ENCODE data around the gene NRG3. TPM values are rescaled to one million over a fixed set of nuclear protein-coding genes. Genes with fewer than 3 reads are reported as not detected.

Gene NRG3
- total and polyA plus RNA-seq, 12 donors, result 0.03 to 0.73 (median 0.13) TPM; not detected in 5

DNA sequence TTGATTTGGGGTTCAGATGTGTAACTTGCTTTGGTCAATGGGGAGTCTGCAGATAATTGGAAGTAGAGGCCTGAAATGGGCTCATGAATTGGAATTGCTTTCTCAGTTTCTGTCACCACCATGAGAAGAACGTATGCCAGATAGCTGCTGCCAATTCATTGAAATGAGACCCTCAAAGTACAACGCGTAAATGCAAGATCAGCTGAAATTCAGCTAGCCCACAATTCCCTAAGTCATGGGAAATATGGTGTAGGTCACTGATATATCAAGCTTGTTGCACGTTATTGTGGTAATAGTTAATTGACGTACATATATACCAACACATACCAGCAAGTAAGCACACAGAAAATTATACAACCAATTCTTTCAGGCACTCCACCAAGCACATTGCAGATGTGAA is 520.0 kb downstream of the NRG3 start:
- intact Hi-C loops (cut with DNase I), result no loop called here
- 94 to 96% methylated on average over 5 of the region's 5 CpGs for WGBS, 2 donors
- TF ChIP-seq CTCF (IDR thresholded peaks at IDR 0.05), result no peak

DNA sequence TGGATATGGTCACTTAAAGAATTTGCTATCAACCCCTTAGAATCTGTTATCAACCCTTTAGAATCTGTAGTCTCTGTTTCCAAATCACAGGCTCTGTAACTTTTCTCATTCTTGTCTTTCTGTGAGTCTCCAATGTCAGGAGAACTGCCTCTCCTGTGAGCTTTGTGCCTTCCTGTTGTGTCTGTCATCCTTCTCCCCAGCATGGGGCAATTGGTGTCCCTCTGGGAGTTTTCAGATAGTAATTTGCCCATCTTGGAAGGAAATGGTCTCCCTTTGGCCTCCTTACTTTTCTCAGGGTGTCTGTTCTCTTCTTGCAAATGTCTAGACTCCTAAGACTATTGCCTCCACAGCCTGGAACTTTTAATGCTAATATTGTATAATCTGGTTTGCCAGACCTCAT is 521.9 kb downstream of the NRG3 start:
- Histone ChIP-seq H3K9me3 (no peaks in the 10 kb centered on the region), H3K4me3 (no peak overlapping the region), H3K36me3 (no peaks in the 10 kb centered on the region), H3K27me3 (no peaks in the 10 kb centered on the region), H3K4me1 (peaks cover 0 to 6% (median 0%) of the 10 kb centered on the region in 9 donors), H3K27ac (no peak overlapping the region)
- DNase-seq, result no peak
- intact Hi-C loops (cut with DNase I), result no loop called here
- no peak for ATAC-seq
- TF ChIP-seq CTCF (IDR thresholded peaks at IDR 0.05), result no peak

More for the DNA sequence above, 520.0 kb downstream of the NRG3 start:
- H3K36me3 ChIP-seq, result no peaks in the 10 kb centered on the region
- H3K27me3 ChIP-seq, result no peaks in the 10 kb centered on the region
- ATAC-seq, result no peak
- peaks cover 0 to 6% (median 0%) of the 10 kb centered on the region in 9 donors for H3K4me1 ChIP-seq
- no peak overlapping the region for H3K4me3 ChIP-seq
- no peaks in the 10 kb centered on the region for H3K9me3 ChIP-seq
- no peak overlapping the region for H3K27ac ChIP-seq
- no peak for DNase-seq

DNA sequence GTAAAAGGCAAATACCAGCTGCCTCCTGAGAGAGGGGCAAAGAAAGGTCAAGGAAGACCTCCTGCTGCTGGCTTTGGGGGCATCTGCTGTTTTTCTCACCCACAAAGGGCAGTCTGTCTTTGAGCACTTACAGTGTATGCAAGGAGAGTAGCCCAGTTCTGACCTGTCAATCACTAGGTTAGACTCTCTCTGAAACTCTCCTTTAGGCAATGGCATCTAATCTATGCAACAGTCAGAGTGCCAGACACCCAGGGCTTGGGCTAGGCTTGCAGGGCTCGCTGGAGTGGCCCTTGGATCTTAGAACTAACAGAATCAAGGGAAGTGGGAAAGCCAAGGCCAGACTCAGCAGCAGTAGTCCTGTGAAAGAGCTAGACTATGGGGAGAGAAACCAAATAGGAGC is 522.9 kb downstream of the NRG3 start:
- no peaks in the 10 kb centered on the region for H3K9me3 ChIP-seq
- no peak overlapping the region for H3K27ac ChIP-seq
- no peaks in the 10 kb centered on the region for H3K36me3 ChIP-seq
- peaks cover 0 to 6% (median 0%) of the 10 kb centered on the region in 9 donors for H3K4me1 ChIP-seq
- H3K4me3 ChIP-seq, result no peak overlapping the region
- DNase-seq (no peak), ATAC-seq (peak in 1 of 8 donors; percentile 42)
- WGBS, 2 donors, result 33 to 57% methylated on average over 1 of the region's 1 CpG
- TF ChIP-seq CTCF (IDR thresholded peaks at IDR 0.05), result no peak
- H3K27me3 ChIP-seq, result no peaks in the 10 kb centered on the region
- intact Hi-C loops (cut with DNase I), result no loop called here

DNA sequence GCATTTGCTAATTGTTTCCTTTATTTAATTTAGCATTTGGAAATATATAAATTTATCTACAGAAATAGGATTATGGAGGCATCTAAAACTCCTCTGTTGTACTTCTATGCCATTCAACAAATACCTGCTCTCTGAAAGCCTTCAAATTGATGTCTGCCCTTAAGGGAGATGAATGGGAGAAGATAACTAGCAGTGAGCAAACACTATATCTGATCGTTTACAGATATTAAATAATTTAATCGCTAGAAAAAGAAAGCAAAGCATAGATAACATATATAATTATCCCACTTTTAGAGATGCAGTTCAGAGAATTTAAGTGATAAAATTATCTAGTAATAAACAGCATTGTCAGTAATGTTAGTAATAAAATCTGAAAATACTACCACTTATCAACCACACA is 524.9 kb downstream of the NRG3 start:
- ATAC-seq (no peak), DNase-seq (no peak)
- H3K4me3 ChIP-seq, result no peak overlapping the region
- WGBS, 2 donors, result 82 to 87% methylated on average over 2 of the region's 2 CpGs
- H3K27me3 ChIP-seq, result no peaks in the 10 kb centered on the region
- H3K27ac ChIP-seq, result no peak overlapping the region
- H3K9me3 ChIP-seq, result no peaks in the 10 kb centered on the region
- intact Hi-C loops (cut with DNase I), result no loop called here
- no peaks in the 10 kb centered on the region for H3K36me3 ChIP-seq
- no peaks in the 10 kb centered on the region for H3K4me1 ChIP-seq
- TF ChIP-seq CTCF (IDR thresholded peaks at IDR 0.05), result no peak

GRCh38 chr10:82400841-82401240 is 525.8 kb downstream of the NRG3 start:
- DNase-seq (no peak), ATAC-seq (no peak)
- WGBS, 2 donors, result 41 to 45% methylated on average over 1 of the region's 1 CpG
- no peaks in the 10 kb centered on the region for H3K4me1 ChIP-seq
- no peak overlapping the region for H3K4me3 ChIP-seq
- H3K27ac ChIP-seq, result no peak overlapping the region
- H3K36me3 ChIP-seq, result no peaks in the 10 kb centered on the region
- intact Hi-C loops (cut with DNase I), result no loop called here
- no peaks in the 10 kb centered on the region for H3K27me3 ChIP-seq
- H3K9me3 ChIP-seq, result no peaks in the 10 kb centered on the region
- no peak for TF ChIP-seq CTCF (IDR thresholded peaks at IDR 0.05)

Measured in heart right ventricle (tissue), 16 donors.